NCI-H524 treated with DMSO at 0.1 percent for 48 hours (cell line): ENCODE results near the gene PARD6G.
"Not testable (repeated sequence)": the region's sequence is repeated elsewhere in the genome, so short reads cannot be mapped to it uniquely, and the experiment has no call there.

Experiments used
- DNase-seq: peaks from one replicate; lab custom pipeline; 2025; lab: John Stamatoyannopoulos, UW

Gene PARD6G, protein sequence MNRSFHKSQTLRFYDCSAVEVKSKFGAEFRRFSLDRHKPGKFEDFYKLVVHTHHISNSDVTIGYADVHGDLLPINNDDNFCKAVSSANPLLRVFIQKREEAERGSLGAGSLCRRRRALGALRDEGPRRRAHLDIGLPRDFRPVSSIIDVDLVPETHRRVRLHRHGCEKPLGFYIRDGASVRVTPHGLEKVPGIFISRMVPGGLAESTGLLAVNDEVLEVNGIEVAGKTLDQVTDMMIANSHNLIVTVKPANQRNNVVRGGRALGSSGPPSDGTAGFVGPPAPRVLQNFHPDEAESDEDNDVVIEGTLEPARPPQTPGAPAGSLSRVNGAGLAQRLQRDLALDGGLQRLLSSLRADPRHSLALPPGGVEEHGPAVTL

DNA sequence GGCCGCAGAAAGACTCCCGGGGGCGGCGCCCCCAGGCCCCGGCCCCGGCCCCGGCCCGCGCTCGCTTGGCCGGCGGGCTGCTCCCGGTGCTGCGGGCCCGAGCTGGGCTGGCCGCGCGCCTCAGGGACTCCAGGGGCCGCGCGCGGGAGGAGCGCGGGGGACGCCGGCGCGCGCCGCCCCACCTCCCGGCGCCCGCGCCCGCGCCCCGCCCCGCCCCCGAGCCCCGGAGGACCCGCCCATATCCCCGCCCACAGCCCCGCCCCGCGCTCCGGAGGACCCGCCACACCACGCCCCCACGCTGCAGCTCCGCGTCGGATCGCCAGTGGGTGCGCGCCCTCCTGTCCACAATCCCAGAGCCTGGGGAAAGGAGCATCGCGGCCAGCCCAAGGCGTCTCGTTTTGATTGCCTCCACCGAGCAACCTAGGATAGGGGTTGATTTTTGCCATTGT is at the start of gene PARD6G:
TSS of gene PARD6G (minus strand) at position 122 of the 449 bp plus-strand sequence. CDS start 166 bp downstream, outside the sequence.
- peak; percentile 13 for DNase-seq

DNA sequence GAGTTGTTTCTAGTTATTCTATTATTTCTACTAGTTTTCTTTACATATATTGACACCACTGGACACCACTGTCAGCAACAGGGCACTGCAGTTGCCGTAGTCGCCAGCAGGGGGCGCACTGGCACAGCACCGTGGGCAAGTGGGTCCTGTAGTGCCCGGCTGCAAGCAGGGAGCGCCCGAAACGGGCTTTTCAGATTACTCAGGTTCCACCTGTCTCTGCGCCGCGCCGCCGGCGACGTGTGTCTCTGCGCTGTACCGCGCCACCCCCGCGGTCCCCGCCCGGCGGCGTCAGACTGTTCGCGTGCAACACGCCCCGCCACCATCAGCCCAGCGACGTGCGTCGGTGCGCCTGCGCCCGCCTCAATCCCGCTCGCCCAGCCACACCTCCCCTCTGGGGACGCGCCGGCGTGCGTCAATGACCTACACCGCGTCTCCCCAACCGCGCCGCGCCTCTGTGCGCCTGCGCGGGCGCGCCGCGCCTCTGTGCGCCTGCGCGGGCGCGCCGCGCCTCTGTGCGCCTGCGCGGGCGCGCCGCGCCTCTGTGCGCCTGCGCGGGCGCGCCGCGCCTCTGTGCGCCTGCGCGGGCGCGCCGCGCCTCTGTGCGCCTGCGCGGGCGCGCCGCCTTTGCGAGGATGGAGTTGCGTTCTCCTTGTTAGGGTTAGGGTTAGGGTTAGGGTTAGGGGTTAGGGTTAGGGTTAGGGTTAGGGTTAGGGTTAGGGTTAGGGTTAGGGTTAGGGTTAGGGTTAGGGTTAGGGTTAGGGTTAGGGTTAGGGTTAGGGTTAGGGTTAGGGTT is 15.1 kb upstream of the PARD6G start:
- DNase-seq: not testable (repeated sequence)

DNA sequence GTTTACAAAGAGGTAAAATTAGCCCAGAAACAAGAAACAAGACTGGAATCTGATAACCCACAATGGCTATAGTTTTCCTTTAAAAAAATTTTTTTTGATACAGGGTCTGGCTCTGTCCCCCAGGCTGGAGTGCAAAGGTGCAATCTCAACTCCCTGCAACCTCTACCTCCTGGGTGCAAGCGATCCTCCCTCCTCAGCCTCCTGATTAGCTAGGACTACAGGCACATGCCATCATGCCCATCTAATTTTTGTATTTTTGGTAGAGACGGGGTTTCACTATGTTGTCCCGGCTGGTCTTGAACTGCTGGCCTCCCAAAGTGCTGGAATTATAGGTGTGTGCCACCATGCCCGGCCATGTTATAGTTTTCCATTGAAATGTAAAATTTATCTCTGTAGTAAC is 12.3 kb upstream of the PARD6G start:
- no peak for DNase-seq

DNA sequence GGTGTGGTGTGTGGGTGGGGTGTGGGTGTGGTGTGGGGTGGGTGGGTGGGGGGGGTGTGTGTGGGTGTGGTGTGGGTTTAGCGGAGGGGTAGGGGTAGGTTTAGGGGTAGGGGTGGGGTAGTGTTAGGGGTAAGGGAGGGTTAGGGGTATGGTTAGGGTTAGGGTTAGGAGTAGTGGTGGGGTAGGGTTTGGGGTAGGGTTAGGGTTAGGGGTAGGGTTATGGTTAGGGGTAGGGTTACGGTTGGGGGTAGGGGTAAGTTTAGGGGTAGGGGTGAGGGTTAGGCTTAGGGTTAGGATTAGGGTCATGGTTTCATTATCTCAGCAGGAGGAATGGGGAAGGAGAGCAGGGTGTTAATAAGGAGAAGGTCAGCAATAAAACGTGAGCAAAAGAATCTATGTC is 11.3 kb upstream of the PARD6G start:
- no peak for DNase-seq

DNA sequence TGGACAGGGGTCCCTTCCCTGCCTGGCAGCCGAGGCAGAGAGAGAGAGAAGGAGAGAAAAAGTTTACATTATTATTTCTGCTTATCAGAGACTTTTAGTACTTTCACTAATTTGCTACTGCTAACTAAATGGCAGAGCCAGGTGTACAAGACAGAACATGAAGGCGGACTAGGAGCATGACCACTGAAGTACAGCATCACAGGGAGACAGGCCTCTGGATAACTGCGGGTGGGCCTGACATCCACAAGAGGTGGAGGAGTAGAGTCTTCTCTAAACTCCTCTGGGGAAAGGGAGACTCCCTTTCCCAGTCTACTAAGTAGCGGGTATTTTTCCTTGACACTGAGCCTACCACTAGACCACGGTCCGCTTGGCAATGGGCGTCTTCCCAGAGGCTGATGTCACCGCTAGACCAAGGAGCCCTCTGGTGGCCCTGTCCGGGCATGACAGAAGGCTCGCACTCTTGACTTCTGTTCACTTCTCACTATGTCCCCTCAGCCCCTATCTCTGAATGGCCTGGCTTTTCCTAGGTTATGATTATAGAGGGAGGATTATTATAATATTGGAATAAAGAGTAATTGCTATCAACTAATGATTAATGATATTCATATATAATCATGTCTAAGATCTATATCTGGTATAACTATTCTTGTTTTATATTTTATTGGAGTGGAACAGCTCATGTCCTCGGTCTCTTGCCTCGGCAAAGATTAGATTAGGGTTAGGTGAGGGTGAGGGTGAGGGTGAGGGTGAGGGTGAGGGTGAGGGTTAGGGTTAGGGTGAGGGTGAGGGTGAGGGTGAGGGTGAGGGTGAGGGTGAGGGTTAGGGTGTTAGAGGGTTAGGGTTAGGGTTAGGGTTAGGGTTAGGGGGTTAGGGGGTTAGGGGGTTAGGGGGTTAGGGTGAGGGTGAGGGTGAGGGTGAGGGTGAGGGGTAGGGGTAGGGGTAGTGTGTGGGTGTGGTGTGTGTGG is 10.5 kb upstream of the PARD6G start:
- not testable (repeated sequence) for DNase-seq

DNA sequence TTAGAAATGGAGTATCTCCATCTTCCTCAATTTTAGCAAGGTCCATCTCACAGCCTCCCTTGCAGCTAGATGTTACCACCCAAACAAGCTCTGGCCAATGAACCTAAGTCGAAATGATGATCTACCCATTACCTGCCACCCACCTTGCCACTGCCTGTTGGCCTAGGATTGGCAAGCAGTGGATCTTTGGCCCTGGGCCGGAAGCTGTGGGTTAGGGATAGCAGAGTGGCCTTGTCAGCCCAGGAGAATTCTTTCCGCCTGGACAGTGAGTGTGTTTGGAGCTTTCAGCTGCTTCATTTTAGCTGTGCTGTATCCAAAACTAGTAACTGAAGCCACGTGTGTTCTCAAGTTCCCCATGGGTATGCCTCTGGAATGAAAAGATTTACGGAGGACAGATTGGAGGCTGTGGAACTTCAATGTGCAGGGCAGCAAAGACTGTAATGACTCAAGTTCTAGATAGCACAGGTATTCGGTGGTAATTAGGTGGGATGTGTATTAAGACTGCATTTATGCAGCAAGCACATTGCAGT is 7.7 kb upstream of the PARD6G start:
- DNase-seq: no peak

DNA sequence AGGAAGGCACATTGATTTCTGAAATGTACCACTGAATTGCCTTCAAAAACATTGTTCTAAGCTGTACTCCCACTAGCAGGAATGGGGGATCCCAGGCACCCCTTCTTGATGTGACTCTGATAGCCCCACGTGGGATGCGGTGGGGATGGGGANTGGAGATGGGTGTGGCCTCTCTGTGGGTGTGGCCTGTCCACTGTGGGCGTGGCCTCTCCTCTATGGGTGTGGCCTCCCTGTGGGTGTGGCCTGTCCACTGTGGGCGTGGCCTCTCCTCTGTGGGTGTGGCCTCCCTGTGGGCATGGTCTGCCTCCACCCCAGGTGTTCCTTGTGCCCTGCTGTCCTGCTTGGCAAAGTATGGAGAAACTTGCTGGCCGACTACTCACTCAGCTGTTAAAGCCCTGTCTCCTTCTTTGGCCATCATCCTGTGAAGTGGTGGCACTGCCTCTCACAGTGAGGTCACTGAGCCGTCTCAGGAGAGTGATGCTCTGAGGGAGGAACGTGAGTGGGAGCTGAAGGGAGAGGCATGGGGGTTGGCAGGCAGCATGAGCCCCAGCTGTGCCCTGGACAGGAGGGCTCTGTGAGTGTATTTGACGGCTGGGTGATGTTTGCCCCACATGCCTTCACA is 6.7 kb upstream of the PARD6G start:
- DNase-seq: no peak

DNA sequence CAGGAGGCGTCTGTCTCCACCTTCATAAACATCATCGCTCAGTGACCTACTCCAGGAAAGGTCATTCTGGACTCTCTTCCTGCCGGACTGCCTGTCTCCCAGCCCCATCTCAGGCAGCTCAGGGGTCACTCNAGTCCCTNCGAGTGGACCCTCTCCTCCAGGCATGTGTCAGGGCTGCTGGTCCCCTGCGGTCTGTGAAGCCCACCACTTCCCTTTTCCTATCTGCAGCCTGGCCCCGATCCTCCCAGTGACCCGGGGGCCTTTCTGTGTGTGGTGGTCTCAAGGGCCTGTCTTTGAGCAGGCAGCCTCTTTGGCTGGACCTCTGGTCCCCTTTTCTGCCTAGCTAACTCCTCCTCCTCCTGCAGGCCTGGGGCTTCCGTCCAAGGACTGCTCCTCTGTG is 5.9 kb upstream of the PARD6G start:
- no peak for DNase-seq

DNA sequence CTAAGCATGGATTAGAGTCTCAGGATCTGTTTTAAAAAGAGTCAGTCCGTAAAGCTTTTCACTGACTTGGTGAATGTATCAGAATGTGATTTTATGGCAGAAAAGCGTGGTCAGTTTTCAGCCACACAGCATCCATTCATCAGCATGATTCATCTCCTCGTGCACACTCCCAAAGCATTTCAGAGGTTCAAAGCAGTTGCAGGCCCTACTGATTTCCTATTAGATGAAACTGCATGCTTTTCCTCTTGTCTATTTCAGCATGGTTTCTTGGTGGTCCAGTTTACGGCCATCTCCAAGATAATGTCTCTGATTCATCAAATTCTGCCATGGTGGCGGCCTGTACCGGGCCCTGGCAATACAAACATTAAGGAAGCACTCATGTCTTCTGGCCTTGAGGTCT is 4.8 kb upstream of the PARD6G start:
- DNase-seq: no peak

DNA sequence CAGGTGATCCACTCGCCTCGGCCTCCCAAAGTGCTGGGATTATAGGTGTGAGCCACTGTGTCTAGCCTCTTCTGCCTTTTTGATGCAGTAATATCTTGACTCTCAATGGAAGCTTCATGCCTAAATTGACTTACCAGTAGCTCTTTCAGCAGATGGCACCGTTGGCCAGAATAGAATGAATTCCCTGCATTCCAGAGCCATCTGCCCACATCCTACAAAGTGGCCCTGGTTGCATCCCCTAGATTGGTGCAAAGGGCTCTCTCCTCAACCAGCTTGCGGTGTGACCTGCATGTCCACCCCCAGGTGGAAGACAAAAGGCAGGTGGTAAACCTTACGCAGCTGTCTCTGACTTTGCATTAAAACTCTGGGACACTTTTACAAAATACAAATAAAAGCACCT is 4.4 kb upstream of the PARD6G start:
- no peak for DNase-seq

DNA sequence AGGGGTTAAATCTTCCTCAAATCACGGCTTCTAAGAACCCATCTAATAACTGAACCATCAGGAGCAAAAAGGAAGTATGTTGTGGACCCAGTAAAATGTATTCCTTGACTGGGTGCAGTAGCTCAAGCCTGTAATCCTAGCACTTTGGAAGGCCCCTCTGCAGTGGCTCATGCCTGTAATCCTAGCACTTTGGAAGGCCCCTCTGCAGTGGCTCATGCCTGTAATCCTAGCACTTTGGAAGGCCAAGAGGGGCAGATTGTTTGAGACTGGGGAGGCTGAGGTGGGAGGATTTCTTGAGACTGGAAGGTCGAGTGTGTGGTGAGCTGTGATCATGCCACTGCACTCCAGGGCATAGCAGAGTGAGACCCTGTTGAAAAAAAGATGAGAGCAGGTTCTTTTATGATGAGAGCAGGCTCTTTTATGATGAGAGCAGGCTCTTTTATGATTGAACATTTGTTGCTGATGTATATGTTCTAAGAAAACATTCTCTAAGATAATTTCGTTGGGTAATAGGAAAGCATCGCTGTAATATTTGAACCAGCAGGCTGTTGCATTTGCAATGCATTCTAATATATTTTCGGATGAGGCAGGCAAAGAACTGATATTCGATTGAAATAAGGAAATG is 3.5 kb upstream of the PARD6G start:
- no peak for DNase-seq

DNA sequence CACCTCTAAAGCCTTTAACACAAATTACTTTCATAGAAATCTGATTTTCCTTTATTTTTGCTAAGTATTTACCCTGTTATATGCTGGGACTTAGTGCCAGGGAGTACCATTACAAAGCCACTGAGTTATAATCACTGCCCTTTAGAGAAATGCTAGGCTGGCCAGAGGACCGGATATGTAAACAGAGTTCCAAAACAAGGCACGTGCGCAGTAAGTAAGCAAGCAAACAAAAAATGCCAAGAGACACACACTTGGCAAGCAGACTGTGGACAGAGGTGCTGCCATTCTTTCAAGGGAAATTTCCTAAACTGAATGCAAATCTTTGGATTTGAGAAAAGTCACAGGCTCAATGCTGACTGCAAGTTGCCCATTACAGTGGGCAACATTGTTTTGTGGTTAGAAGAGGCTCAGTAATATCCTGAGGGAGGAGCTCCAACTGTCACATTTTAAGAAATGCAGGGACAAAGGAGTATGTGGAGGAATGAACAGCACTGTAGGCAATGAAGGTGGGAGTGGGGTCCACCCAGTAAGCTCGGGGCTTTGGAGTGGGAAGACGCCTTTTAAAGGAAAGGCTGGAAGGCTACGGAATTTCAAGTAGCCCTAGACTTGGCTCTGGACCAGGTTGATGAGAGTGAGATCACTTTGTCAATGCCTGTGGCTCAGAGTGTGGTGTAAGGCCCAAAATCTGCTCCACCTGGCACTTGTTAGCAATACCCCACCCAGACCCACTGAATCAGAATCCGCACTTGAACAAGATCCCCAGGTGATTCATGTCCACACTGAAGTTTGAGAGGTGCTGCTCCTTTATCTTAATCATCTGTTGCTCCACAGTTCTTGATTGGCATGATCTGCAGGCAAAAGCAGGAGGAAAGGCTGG is 2.1 kb upstream of the PARD6G start:
- no peak for DNase-seq

DNA sequence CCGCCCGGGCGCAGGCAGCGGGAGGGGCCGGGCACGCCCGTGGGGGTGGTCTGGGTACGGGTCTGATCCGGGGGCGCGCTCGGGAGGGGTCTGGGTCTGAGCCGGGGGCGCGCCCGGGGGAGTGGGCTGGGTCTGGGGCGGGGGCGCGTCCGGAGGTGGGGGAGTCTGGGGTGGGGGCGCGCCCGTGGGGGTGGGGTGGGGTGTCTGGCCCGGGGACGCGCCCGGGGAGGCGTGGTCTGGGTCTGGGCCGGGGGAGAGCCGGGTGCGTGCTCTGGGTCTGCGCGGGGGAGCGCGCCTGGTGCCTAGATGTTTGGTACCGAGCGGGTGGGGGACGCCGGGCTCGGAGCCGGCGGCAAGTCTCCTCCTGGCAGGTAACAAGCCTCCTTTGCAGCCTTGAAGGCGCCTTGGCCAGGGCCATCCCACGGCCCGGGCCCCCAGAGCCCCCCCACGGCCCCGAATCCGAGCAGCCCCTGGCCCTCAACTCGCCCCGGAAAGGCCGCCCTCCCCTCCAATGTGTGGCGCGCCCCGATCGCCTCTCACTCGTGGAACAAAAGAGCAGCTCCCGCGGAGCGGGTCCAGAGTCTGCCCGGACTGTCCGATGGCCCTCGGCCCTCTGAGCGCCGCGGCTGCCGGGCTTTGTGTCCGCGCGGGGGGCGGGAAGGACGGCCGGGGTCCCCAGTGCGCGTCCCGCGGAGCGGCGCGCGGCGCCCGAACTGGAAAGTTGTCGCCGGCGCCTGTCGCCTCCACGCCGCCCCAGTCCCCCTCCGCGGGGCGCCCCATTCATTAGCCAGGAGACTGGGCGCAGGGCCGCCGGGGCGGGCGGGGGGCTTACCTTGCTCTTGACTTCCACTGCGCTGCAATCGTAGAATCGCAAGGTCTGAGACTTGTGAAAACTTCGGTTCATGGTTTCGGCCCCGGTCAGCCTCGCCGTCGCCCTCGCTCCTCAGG is 595 bp downstream of the PARD6G start:
- DNase-seq: no peak

DNA sequence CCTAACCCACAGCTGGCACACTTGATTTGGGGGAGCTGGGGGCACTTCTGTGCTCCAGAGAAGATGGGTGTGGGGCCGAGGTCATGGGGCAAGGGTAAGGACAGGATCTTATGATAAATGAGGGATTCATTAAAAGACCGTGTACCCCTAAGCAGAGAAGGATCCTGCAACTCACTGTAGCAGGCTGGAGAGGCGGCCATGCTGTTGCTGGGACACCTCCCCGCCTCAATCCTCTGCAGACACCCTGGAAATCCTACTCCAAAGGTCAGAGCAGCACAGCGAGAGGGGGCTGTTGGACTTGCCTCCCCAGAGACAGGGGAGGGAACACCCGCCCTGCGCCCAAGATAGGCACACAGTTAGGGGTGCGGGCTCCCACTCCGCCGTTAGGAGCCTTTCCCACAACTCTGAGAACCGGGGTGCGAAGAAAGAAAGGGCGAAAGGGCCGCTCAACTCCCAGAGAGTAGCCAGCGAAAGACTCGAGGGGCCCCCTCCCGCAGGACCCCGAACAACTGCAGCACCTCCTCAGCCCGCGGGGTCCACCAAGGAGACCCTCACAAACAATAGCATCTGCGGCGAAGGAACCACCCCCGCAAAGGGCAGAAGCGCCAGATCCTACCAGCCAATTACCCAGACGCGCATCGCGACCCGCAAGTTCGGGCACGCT is 1.4 kb downstream of the PARD6G start:
- no peak for DNase-seq

DNA sequence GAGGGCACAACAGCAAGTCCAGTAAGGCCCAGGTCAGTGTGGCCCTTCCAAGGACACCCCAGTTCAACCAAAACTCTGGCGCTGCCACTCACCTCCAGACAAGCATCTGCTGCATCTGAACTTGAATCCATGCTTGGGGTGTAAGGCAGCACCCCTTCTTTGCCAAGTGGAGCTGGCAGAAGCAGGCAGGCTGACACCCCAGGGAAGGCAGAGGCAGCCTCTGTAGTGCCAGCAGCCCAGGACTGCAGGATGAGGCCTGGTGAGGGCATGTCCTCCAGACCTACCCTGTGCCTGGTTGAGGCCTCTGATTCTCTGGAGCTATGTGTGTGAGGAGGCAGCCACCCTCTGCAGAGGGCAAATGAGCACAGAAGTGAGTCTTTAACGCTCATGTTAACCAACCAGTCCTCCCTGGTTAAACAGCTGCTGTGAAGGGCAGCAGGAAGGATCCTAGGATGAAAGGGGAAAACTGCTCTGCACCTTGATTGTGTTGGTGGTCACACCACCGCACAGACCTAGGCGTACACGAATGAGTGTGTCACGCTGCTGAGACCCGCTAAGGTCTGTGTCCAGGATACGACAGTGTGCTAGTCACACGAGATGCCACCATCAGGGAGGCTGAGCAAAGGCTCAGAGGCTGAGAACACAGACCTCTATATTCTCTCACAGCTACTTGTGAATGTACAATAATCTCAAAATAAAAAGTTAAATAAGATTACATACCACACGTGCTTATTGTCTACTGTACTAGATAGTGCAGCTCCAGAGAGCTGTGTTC is 2.2 kb downstream of the PARD6G start:
- no peak for DNase-seq

DNA sequence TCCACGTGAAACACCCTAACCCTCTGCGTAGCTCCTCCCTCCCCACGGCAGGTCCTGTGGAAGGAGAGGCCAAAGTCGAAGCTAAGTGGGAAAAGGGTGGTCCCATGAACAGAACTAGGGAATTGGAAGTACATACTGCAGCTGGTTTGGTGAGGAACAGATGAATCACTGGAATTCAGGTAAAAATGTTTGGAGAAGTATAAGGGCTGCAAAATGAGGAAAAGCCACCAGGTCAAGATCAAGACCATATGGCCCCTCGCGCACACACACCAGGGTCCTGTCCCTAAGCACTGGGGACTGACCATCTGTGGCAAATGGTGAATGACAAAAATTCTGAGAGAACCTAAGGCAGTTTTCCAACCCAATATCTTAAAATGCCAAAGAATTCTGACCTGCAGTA is 3.1 kb downstream of the PARD6G start:
- DNase-seq: no peak

DNA sequence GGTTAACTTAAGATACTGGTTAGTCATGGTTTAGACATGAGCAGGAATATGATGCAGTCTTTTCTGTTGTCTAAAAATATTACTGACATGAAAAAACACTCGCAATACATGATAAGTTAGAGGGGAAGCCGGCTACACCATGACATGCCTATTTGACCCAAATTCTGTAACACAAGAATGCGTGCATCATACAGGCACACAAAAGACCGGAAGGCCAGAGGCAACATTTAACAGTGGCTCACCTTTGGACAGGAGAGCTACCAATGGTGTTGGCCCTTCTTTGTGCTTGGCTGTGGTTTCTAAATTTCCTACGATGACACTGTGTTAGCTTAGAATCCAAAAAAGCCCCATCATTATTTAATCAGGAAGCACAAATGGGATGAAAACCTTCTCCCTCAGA is 4.1 kb downstream of the PARD6G start:
- DNase-seq: no peak
